Astrocyte (in vitro differentiated cells and primary cell): ENCODE results near the gene SDC4. TPM values are rescaled to one million over a fixed set of nuclear protein-coding genes. Genes with fewer than 3 reads are reported as not detected.

Experiments used
- DNase-seq: peaks from one replicate; pipeline ENCODE4 v3.0.0-alpha.2; 2010; ENCODE audit warnings: low read depth
- FAIRE-seq: peaks from 2 replicates; lab custom pipeline; 2011; peaks lifted over from hg19 to GRCh38; lab: Jason Lieb, UNC
- H2AFZ ChIP-seq: 2 replicates; pipeline ENCODE4 v1.6.0; 2012; ENCODE audit warnings: low read depth, low read length, inconsistent platforms
- H3K27ac ChIP-seq: 2 replicates; pipeline ENCODE4 v1.5.1; 2011; ENCODE audit warnings: low read depth, low read length, inconsistent platforms
- H3K27me3 ChIP-seq: 2 replicates; pipeline ENCODE4 v1.6.0; 2011; ENCODE audit warnings: low read length, inconsistent platforms; ENCODE audit not compliant: insufficient read depth
- H3K36me3 ChIP-seq: 2 replicates; pipeline ENCODE4 v1.5.1; 2011; ENCODE audit warnings: low read length, inconsistent platforms; ENCODE audit not compliant: insufficient read depth
- H3K4me1 ChIP-seq: 2 replicates; pipeline ENCODE4 v1.5.1; 2011; ENCODE audit warnings: low read length, inconsistent platforms; ENCODE audit not compliant: insufficient read depth
- H3K4me2 ChIP-seq: 2 replicates; pipeline ENCODE4 v1.6.0; 2012; ENCODE audit warnings: low read length, inconsistent platforms
- H3K4me3 ChIP-seq: 2 replicates; pipeline ENCODE4 v1.5.1; 2011; ENCODE audit warnings: low read depth, mild to moderate bottlenecking, low read length, inconsistent platforms; ENCODE audit not compliant: insufficient read depth
- H3K79me2 ChIP-seq: 2 replicates; pipeline ENCODE4 v1.6.0; 2012; ENCODE audit warnings: mild to moderate bottlenecking, low read length, inconsistent platforms; ENCODE audit not compliant: insufficient read depth
- H3K9ac ChIP-seq: 2 replicates; pipeline ENCODE4 v1.6.0; 2012; ENCODE audit warnings: mild to moderate bottlenecking, low read length, inconsistent platforms
- H3K9me3 ChIP-seq: 2 replicates; pipeline ENCODE4 v1.5.1; 2012; ENCODE audit warnings: low read depth, mild to moderate bottlenecking, low read length, inconsistent platforms; ENCODE audit not compliant: insufficient read depth
- H4K20me1 ChIP-seq: 2 replicates; pipeline ENCODE4 v1.6.0; 2012; ENCODE audit warnings: low read length, inconsistent platforms; ENCODE audit not compliant: insufficient read depth
- H3K27ac Mint-ChIP-seq: one replicate; pipeline ENCODE4 v1.8.0; 2021; ENCODE audit warnings: mild to moderate bottlenecking, mixed read lengths; ENCODE audit not compliant: unreplicated experiment
- H3K27me3 Mint-ChIP-seq: one replicate; pipeline ENCODE4 v1.8.0; 2021; ENCODE audit warnings: low read depth, mixed read lengths; ENCODE audit not compliant: unreplicated experiment
- H3K36me3 Mint-ChIP-seq: one replicate; pipeline ENCODE4 v1.8.0; 2021; ENCODE audit warnings: low read depth, mixed read lengths; ENCODE audit not compliant: unreplicated experiment
- H3K4me1 Mint-ChIP-seq: one replicate; pipeline ENCODE4 v1.8.0; 2021; ENCODE audit warnings: low read depth, mixed read lengths; ENCODE audit not compliant: unreplicated experiment
- H3K4me3 Mint-ChIP-seq: one replicate; pipeline ENCODE4 v1.8.0; 2021; ENCODE audit warnings: mild to moderate bottlenecking, moderate library complexity, mixed read lengths; ENCODE audit not compliant: unreplicated experiment
- H3K9me3 Mint-ChIP-seq: one replicate; pipeline ENCODE4 v1.8.0; 2021; ENCODE audit warnings: mild to moderate bottlenecking, mixed read lengths; ENCODE audit not compliant: unreplicated experiment
- EZH2 ChIP-seq: IDR thresholded peaks from 2 replicates; pipeline ENCODE4 v1.6.1; 2012; ENCODE audit warnings: mild to moderate bottlenecking, low read length, inconsistent platforms; ENCODE audit not compliant: insufficient read depth
- total RNA-seq: library from RNA; stranded (reverse); gene quantifications from 2 replicates; pipeline ENCODE4 v1.2.1, GENCODE V29; 2021
- TF ChIP-seq, protein P1 (sequence below): IDR thresholded peaks from 2 replicates; pipeline ENCODE4 v1.5.1; 2011; ENCODE audit warnings: low read depth, mild to moderate bottlenecking, inconsistent platforms, low read length, moderate library complexity; ENCODE audit not compliant: insufficient read depth

The SDC4 gene
- total RNA-seq, 1 donor from 2014 or later, result 135 TPM

DNA sequence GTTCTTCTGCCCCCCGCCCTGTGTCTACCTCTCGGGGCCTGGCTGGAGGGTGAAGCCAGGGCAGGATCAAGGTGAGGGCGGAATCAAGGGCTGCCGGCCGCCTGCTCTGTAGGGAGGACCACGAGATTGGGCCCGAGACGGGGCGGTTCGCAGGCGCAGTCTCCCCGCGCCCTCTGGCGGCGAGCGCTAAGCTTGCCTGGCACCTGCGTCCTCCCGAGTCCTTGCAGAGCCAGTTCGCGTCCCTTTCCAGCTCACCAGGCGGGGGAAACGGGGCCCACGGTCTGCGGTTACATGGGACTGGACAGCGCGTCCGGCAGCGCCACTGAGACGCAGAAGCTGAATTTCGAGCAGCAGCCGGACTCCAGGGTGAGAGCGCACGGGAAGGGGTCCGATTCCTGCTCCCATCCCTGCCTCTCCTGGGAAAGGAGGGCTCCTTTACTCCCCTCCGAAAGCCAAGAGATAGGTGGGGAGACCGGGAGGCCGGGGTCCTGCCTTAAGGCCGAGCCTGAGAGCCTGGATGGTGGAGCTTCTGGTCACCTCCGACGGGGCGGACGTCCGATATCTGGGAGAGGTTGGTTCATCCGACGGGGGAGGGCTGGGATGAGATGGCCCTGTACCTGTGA lies 36.5 kb downstream of the SDC4 start:
- H3K27ac Mint-ChIP-seq, result no peak overlapping the region
- H3K27ac ChIP-seq, result no peak overlapping the region
- no peak overlapping the region for H3K4me2 ChIP-seq
- FAIRE-seq (no peak), DNase-seq (peak; percentile 17)
- peaks cover 19% of the 10 kb centered on the region for H3K27me3 ChIP-seq
- H3K36me3 Mint-ChIP-seq, result peaks cover 3% of the 10 kb centered on the region
- peaks cover 29% of the 10 kb centered on the region for H3K27me3 Mint-ChIP-seq
- H3K79me2 ChIP-seq, result no peaks in the 10 kb centered on the region
- no peaks in the 10 kb centered on the region for H3K4me1 Mint-ChIP-seq
- H2AFZ ChIP-seq, result peak overlapping the region; percentile 62
- peaks cover 3% of the 10 kb centered on the region for H3K4me1 ChIP-seq
- no peak overlapping the region for H3K4me3 Mint-ChIP-seq
- H3K36me3 ChIP-seq, result no peaks in the 10 kb centered on the region
- TF ChIP-seq, protein P1, sequence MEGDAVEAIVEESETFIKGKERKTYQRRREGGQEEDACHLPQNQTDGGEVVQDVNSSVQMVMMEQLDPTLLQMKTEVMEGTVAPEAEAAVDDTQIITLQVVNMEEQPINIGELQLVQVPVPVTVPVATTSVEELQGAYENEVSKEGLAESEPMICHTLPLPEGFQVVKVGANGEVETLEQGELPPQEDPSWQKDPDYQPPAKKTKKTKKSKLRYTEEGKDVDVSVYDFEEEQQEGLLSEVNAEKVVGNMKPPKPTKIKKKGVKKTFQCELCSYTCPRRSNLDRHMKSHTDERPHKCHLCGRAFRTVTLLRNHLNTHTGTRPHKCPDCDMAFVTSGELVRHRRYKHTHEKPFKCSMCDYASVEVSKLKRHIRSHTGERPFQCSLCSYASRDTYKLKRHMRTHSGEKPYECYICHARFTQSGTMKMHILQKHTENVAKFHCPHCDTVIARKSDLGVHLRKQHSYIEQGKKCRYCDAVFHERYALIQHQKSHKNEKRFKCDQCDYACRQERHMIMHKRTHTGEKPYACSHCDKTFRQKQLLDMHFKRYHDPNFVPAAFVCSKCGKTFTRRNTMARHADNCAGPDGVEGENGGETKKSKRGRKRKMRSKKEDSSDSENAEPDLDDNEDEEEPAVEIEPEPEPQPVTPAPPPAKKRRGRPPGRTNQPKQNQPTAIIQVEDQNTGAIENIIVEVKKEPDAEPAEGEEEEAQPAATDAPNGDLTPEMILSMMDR, result peak; percentile 45
- no peak for TF ChIP-seq EZH2
- H3K9me3 ChIP-seq, result no peaks in the 10 kb centered on the region
- H3K9me3 Mint-ChIP-seq, result no peaks in the 10 kb centered on the region
- H3K9ac ChIP-seq, result no peak overlapping the region
- H4K20me1 ChIP-seq, result no peaks in the 10 kb centered on the region
- H3K4me3 ChIP-seq, result no peak overlapping the region

DNA sequence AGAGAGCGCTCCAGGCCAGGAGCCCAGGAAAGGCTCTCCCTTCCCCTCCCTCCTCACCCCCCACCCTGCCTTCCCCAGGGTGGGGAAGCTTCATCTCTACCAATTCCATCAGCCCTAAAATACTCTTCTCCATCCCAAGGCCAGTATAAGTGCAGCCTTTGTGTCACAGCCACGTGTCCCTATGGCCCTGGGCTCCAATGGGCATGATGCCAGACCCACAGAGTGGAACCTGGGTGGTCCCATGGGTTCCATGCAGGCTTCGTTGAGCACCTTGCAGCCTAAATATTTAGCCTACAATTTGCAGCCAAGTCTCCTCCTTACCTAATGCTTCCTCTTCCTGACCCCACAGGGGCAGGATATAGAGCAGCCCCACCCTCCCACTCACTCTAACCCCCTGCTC lies 39.1 kb downstream of the SDC4 start:
- Histone ChIP-seq H4K20me1 (no peaks in the 10 kb centered on the region), H3K4me2 (no peak overlapping the region), H3K27me3 (peaks cover 27% of the 10 kb centered on the region), H3K9me3 (no peaks in the 10 kb centered on the region), H3K79me2 (no peaks in the 10 kb centered on the region), H3K27ac (no peak overlapping the region), H3K36me3 (no peaks in the 10 kb centered on the region), H2AFZ (no peak overlapping the region), H3K9ac (no peak overlapping the region), H3K4me1 (peaks cover 3% of the 10 kb centered on the region), H3K4me3 (no peak overlapping the region)
- FAIRE-seq (no peak), DNase-seq (no peak)
- no peak for TF ChIP-seq EZH2
- TF ChIP-seq, protein P1, result no peak
- Mint-ChIP-seq H3K36me3 (peaks cover 3% of the 10 kb centered on the region), H3K4me1 (no peaks in the 10 kb centered on the region), H3K27ac (no peak overlapping the region), H3K9me3 (no peaks in the 10 kb centered on the region), H3K27me3 (peaks cover 31% of the 10 kb centered on the region), H3K4me3 (no peak overlapping the region)

DNA sequence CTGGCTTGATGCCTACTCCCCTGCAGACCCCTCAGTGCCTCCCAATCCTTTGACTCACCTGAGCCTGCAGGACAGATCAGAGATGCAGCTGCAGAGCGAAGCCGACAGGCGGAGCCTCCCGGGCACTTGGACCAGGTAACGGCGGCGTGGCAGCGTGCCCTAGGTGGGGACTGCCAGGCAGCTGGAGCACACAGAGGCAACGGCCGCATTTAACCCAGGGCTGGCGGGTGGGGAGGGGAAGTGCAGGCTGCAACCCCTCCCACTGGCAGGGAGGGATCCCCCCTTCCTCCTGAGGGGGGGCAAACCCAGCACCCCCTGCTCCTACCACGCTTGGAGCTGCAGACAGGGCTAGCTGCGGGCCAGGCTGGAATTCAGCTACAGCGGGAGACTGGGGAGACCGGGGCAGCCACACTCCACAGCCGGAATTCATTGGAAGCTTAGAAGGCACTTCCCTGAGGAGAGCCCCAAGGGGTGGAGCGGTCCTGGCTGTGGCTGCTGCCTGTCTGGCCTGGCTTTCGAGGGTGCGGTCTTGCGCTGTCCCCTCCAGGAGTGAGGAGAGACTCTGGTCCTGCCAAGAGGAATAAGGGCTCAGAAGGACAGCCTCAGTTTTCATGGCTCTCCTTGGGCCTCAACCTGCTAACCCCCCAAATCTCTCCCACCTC lies 40.0 kb downstream of the SDC4 start, which contains the start of gene MATN4:
Gene MATN4 (minus strand): TSS at position 183 of the 662 bp plus-strand sequence. CDS start 2,717 bp downstream, outside the sequence.
- Histone ChIP-seq H3K27ac (no peak within 1 kb of the TSS), H3K9me3 (no peaks in the 10 kb centered on the region), H3K36me3 (no peaks in the 10 kb centered on the region), H3K4me3 (no peak within 1 kb of the TSS), H3K27me3 (peaks cover 32% of the 10 kb centered on the region), H3K79me2 (no peaks in the 10 kb centered on the region), H2AFZ (no peak within 1 kb of the TSS), H3K4me1 (peaks cover 3% of the 10 kb centered on the region), H3K4me2 (no peak within 1 kb of the TSS), H3K9ac (no peak within 1 kb of the TSS), H4K20me1 (no peaks in the 10 kb centered on the region)
- Mint-ChIP-seq H3K9me3 (no peaks in the 10 kb centered on the region), H3K4me1 (no peaks in the 10 kb centered on the region), H3K27ac (no peak within 1 kb of the TSS), H3K36me3 (peaks cover 3% of the 10 kb centered on the region), H3K4me3 (no peak within 1 kb of the TSS), H3K27me3 (peaks cover 24% of the 10 kb centered on the region)
- FAIRE-seq (no peak), DNase-seq (no peak)
- no peak for TF ChIP-seq EZH2
- TF ChIP-seq, protein P1, result no peak
